Measurements from ENCODE around the gene ZNF346. TPM values are rescaled to one million over a fixed set of nuclear protein-coding genes. Genes with fewer than 3 reads are reported as not detected.

The ZNF346 gene
- total and polyA plus RNA-seq, 3 donors from 2014 or later = 19.2 to 31.7 (median 31.1) TPM

DNA sequence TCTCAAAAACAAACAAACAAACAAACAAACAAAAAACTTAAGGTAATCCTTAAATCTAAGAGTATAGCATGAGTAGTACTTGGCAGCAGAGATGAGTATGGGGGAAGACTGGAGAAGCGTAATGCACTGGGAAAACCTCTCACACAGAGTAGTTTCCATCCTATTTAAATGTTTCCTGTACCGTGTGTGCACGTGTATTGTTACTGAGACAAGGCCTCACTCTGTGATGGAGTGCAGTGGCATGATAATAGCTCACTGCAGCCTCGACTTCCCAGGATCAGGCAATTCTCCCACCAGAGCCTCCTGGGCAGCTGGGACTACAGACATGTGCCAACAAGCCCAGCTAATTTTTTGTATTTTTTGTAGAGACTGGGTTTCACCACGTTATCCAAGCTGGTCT is 18.8 kb upstream of the ZNF346 start:
- 54 to 58% methylated on average over 5 of the region's 5 CpGs for WGBS, 2 donors
- TF ChIP-seq POLR2A (IDR thresholded peaks at IDR 0.05) = no peak
- TF ChIP-seq, protein P1, sequence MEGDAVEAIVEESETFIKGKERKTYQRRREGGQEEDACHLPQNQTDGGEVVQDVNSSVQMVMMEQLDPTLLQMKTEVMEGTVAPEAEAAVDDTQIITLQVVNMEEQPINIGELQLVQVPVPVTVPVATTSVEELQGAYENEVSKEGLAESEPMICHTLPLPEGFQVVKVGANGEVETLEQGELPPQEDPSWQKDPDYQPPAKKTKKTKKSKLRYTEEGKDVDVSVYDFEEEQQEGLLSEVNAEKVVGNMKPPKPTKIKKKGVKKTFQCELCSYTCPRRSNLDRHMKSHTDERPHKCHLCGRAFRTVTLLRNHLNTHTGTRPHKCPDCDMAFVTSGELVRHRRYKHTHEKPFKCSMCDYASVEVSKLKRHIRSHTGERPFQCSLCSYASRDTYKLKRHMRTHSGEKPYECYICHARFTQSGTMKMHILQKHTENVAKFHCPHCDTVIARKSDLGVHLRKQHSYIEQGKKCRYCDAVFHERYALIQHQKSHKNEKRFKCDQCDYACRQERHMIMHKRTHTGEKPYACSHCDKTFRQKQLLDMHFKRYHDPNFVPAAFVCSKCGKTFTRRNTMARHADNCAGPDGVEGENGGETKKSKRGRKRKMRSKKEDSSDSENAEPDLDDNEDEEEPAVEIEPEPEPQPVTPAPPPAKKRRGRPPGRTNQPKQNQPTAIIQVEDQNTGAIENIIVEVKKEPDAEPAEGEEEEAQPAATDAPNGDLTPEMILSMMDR (IDR thresholded peaks at IDR 0.05) = no peak
- no peak for DNase-seq

DNA sequence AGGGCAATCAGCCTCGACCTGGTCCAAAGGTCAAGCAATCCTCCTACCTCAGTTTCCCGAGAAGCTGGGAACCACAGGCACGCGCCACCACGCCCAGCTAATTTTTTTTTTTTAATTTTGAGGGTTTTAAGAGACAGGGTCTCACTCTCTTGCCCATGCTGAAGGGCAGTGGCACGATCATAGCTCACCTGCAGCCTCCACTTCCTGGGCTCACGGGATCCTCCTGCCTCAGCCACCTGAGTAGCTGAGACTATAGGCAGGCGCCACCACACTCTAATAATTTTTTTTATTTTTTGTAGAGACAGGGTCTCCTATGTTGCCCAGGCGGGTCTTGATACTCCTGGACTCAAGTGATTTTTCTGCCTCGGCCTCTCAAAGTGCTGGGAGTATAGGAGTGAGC is 17.5 kb upstream of the ZNF346 start:
- no peak overlapping the region for H3K27ac ChIP-seq
- 60 to 64% methylated on average over 10 of the region's 10 CpGs for WGBS, 2 donors

More for the DNA sequence above, 18.8 kb upstream of the ZNF346 start:
- Histone ChIP-seq H3K27me3 (no peaks in the 10 kb centered on the region), H3K27ac (no peak overlapping the region), H3K9me3 (no peaks in the 10 kb centered on the region), H3K4me1 (peaks cover 11% of the 10 kb centered on the region), H3K4me3 (no peak overlapping the region), H3K36me3 (ENCODE audit: low read depth, missing control alignments) (no peaks in the 10 kb centered on the region)
- intact Hi-C loops (cut with DNase I; ENCODE audit: low total_unique reads) = no loop called here

DNA sequence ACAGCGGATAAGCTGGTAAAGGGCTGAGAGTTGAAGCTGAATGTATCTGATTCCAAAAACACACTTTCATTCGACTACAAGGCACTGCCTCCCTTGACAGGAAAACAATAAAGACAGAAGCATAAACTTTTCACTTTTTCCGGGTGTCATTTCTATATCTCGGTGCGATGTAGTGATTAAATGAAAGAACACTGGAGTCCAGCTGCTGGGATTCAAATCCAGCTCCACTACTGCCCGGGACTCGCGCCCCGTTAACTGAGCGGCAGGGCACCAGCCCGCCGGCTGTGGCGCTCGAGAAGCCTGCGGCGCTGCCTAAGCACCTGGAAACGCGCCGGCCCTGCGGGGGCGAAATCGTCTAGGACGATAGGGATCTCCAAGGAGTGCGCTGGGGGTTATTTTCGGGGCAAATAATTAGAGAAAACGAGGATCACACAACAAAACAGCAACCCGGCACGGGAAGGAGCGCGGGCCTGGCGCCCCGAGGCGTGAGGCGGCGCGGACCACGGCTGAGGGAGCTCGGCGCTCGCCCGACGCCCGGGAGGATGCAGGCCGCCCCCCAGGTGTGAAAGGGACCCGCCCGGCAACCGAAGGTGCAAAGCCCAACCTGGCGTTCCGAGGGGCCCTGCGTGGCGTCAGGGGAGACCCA is 16.8 kb upstream of the ZNF346 start:
- H3K27me3 ChIP-seq = no peaks in the 10 kb centered on the region
- 0 to 2% methylated on average over 34 to 44 of the region's 51 CpGs for WGBS, 2 donors
- H3K27ac ChIP-seq = peak overlapping the region; percentile 92 to 96
- no peaks in the 10 kb centered on the region for H3K9me3 ChIP-seq
- H3K36me3 ChIP-seq (ENCODE audit: low read depth, missing control alignments) = no peaks in the 10 kb centered on the region
- H3K4me1 ChIP-seq = peaks cover 11% of the 10 kb centered on the region
- intact Hi-C loops (cut with DNase I; ENCODE audit: low total_unique reads) = no loop called here
- TF ChIP-seq, protein P1 (IDR thresholded peaks at IDR 0.05) = peak in 2 of 3 experiments; percentile 27 to 48
- TF ChIP-seq POLR2A (IDR thresholded peaks at IDR 0.05) = no peak
- H3K4me3 ChIP-seq = peak overlapping the region; percentile 95 to 99
- peak; percentile 79 for DNase-seq

More for the DNA sequence above, 17.5 kb upstream of the ZNF346 start:
- H3K27me3 ChIP-seq = no peaks in the 10 kb centered on the region
- peak overlapping the region in 1 of 2 donors; percentile 99 for H3K4me3 ChIP-seq
- no peak for DNase-seq
- H3K4me1 ChIP-seq = peaks cover 11% of the 10 kb centered on the region
- H3K36me3 ChIP-seq (ENCODE audit: low read depth, missing control alignments) = no peaks in the 10 kb centered on the region
- intact Hi-C loops (cut with DNase I; ENCODE audit: low total_unique reads) = no loop called here
- no peak for TF ChIP-seq POLR2A (IDR thresholded peaks at IDR 0.05)
- TF ChIP-seq, protein P1 (IDR thresholded peaks at IDR 0.05) = no peak
- no peaks in the 10 kb centered on the region for H3K9me3 ChIP-seq

DNA sequence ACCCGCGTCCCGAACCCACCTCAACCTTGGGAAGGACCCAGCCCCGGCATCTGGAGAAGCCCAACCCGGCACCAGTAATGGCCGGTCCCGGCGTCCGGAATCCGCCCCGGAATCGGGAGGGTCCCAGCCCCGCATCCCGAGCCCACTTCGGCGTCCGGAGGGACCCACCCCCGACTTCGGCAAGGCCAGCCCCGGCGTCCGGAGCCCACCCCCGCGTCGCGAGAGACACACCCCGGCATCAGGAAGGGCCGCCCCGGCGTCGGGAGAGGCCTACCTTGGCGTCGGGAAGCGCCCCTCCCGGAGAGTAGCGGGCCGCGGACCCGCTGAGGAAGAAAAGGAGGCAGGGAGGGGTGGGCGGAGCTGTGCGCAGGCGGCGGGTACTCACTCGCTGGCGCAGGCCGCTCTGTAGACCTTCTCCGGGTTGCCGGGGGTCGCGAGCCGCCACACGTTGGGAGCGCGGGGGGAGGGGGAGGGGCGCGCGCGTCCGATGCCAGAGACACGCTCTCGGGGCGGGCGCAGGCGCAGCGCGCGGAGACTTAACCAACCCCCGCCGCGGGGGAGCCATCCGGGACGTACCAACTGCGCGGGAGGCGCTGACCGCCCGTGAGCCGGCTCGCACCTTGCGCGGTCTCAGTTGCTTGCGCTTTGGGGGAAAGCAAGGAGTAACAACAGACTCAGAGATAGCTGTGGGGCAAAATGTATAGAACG is 16.1 kb upstream of the ZNF346 start, which contains the start of gene UIMC1:
UIMC1 (minus strand) TSS at position 515 of the 708 bp plus-strand sequence. CDS start 24,164 bp downstream, outside the sequence.
- intact Hi-C loops (cut with DNase I; ENCODE audit: low total_unique reads) = no loop called here
- 0 to 3% methylated on average over 8 to 68 of the region's 83 CpGs for WGBS, 2 donors
- H3K4me1 ChIP-seq = peaks cover 11% of the 10 kb centered on the region
- no peaks in the 10 kb centered on the region for H3K27me3 ChIP-seq
- DNase-seq = peak; percentile 93
- H3K36me3 ChIP-seq (ENCODE audit: low read depth, missing control alignments) = no peaks in the 10 kb centered on the region
- TF ChIP-seq, protein P1 (IDR thresholded peaks at IDR 0.05) = no peak
- peak; percentile 21 for TF ChIP-seq POLR2A (IDR thresholded peaks at IDR 0.05)
- H3K4me3 ChIP-seq = peak within 1 kb of the TSS; percentile 95 to 99
- no peaks in the 10 kb centered on the region for H3K9me3 ChIP-seq
- peak within 1 kb of the TSS; percentile 92 to 96 for H3K27ac ChIP-seq

All from testis (tissue), 3 donors.